Measurements from ENCODE around the gene CGB1. TPM values are rescaled to one million over a fixed set of nuclear protein-coding genes. Genes with fewer than 3 reads are reported as not detected.
A peak's percentile ranks its signal among the peaks of the same experiment; 100 is the strongest.

The CGB1 gene
- total and polyA plus RNA-seq, 2 of the 8 experiments (the other 6 are each of a cell fraction or from before 2014, with no cell fraction given): not detected

DNA sequence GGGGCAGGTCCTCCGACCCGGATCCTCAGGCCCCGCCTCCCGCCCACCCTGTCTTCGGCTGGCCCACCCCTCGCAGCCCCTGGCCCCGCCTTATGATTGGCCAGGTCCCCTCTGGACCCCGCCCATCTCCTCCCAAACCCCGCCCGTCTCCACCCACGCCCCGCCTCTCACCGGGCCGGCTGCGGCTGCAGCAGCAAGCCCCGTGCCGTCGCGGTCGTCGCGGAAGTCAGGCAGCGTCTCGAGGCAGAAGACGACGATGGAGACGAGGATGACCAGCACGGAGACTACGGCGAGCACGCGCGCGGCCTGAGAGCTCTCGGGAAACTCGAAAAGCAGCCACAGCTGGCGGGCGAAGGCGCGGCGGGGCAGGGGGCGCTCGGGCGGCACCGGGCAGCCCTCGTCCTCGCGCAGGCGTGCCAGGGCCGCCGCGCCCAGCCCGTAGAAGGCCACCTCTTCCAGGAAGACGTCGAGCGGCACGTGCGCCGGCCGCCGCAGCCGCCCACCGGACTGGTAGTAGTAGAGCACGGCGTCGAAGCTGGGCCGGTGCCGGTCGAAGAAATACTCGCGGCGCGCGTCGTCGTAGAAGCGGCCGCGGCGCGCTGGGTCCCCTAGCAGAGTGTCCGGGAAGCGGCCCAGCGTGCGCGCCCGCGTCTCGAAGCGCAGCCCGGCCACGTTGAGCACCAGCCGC, 35.3 kb upstream of the CGB1 start (continued):
- TF ChIP-seq, protein P1, sequence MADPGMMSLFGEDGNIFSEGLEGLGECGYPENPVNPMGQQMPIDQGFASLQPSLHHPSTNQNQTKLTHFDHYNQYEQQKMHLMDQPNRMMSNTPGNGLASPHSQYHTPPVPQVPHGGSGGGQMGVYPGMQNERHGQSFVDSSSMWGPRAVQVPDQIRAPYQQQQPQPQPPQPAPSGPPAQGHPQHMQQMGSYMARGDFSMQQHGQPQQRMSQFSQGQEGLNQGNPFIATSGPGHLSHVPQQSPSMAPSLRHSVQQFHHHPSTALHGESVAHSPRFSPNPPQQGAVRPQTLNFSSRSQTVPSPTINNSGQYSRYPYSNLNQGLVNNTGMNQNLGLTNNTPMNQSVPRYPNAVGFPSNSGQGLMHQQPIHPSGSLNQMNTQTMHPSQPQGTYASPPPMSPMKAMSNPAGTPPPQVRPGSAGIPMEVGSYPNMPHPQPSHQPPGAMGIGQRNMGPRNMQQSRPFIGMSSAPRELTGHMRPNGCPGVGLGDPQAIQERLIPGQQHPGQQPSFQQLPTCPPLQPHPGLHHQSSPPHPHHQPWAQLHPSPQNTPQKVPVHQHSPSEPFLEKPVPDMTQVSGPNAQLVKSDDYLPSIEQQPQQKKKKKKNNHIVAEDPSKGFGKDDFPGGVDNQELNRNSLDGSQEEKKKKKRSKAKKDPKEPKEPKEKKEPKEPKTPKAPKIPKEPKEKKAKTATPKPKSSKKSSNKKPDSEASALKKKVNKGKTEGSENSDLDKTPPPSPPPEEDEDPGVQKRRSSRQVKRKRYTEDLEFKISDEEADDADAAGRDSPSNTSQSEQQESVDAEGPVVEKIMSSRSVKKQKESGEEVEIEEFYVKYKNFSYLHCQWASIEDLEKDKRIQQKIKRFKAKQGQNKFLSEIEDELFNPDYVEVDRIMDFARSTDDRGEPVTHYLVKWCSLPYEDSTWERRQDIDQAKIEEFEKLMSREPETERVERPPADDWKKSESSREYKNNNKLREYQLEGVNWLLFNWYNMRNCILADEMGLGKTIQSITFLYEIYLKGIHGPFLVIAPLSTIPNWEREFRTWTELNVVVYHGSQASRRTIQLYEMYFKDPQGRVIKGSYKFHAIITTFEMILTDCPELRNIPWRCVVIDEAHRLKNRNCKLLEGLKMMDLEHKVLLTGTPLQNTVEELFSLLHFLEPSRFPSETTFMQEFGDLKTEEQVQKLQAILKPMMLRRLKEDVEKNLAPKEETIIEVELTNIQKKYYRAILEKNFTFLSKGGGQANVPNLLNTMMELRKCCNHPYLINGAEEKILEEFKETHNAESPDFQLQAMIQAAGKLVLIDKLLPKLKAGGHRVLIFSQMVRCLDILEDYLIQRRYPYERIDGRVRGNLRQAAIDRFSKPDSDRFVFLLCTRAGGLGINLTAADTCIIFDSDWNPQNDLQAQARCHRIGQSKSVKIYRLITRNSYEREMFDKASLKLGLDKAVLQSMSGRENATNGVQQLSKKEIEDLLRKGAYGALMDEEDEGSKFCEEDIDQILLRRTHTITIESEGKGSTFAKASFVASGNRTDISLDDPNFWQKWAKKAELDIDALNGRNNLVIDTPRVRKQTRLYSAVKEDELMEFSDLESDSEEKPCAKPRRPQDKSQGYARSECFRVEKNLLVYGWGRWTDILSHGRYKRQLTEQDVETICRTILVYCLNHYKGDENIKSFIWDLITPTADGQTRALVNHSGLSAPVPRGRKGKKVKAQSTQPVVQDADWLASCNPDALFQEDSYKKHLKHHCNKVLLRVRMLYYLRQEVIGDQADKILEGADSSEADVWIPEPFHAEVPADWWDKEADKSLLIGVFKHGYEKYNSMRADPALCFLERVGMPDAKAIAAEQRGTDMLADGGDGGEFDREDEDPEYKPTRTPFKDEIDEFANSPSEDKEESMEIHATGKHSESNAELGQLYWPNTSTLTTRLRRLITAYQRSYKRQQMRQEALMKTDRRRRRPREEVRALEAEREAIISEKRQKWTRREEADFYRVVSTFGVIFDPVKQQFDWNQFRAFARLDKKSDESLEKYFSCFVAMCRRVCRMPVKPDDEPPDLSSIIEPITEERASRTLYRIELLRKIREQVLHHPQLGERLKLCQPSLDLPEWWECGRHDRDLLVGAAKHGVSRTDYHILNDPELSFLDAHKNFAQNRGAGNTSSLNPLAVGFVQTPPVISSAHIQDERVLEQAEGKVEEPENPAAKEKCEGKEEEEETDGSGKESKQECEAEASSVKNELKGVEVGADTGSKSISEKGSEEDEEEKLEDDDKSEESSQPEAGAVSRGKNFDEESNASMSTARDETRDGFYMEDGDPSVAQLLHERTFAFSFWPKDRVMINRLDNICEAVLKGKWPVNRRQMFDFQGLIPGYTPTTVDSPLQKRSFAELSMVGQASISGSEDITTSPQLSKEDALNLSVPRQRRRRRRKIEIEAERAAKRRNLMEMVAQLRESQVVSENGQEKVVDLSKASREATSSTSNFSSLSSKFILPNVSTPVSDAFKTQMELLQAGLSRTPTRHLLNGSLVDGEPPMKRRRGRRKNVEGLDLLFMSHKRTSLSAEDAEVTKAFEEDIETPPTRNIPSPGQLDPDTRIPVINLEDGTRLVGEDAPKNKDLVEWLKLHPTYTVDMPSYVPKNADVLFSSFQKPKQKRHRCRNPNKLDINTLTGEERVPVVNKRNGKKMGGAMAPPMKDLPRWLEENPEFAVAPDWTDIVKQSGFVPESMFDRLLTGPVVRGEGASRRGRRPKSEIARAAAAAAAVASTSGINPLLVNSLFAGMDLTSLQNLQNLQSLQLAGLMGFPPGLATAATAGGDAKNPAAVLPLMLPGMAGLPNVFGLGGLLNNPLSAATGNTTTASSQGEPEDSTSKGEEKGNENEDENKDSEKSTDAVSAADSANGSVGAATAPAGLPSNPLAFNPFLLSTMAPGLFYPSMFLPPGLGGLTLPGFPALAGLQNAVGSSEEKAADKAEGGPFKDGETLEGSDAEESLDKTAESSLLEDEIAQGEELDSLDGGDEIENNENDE (IDR thresholded peaks at IDR 0.05; ENCODE audit: insufficient replicate concordance, low read length): no peak
- no peak for TF ChIP-seq CTBP2 (IDR thresholded peaks at IDR 0.05; ENCODE audit: borderline replicate concordance, insufficient read depth, insufficient read length, low read length)
- TF ChIP-seq, protein P2, sequence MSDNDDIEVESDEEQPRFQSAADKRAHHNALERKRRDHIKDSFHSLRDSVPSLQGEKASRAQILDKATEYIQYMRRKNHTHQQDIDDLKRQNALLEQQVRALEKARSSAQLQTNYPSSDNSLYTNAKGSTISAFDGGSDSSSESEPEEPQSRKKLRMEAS (IDR thresholded peaks at IDR 0.05): peak; percentile 97
- no peak for TF ChIP-seq YY1 (IDR thresholded peaks at IDR 0.05; ENCODE audit: low read depth, low read length)
- TF ChIP-seq SAP30 (IDR thresholded peaks at IDR 0.05; ENCODE audit: insufficient read depth, insufficient replicate concordance, low read length): no peak
- TF ChIP-seq ZNF274 (IDR thresholded peaks at IDR 0.05; ENCODE audit: borderline replicate concordance, extremely low read depth, low read length): no peak
- TF ChIP-seq CBX8 (IDR thresholded peaks at IDR 0.05; ENCODE audit: borderline replicate concordance, low read depth, low read length): no peak
- TF ChIP-seq TCF12 (IDR thresholded peaks at IDR 0.05; ENCODE audit: low read depth, low read length): no peak
- no peak for TF ChIP-seq CEBPB (IDR thresholded peaks at IDR 0.05; ENCODE audit: low read depth, low read length)
- no peak for TF ChIP-seq TAF1 (IDR thresholded peaks at IDR 0.05; ENCODE audit: low read depth, low read length)

Data from H1 (cell line).